Mesenchymal stem cell (in vitro differentiated cells and primary cell): ENCODE data around the gene RB1.

ENCODE experiments used
- DNase-seq: peaks from one replicate; pipeline ENCODE4 v3.0.0-alpha.2; 2013
- H2AFZ ChIP-seq: one replicate; pipeline ENCODE4 v1.6.1; 2013; ENCODE audit warnings: low read depth, mild to moderate bottlenecking, control low read depth, inconsistent platforms, low read length, moderate library complexity
- H2AK5ac ChIP-seq: 2 replicates; pipeline ENCODE4 v1.6.1; 2013; ENCODE audit warnings: low read length, moderate library complexity, mild to moderate bottlenecking, inconsistent platforms; ENCODE audit not compliant: severe bottlenecking
- H2BK120ac ChIP-seq: one replicate; pipeline ENCODE4 v1.6.1; 2013; ENCODE audit warnings: low read depth, mild to moderate bottlenecking, inconsistent platforms, low read length, moderate library complexity
- H2BK12ac ChIP-seq, 2 experiments: one replicate each; pipeline ENCODE4 v1.6.1; 2013; ENCODE audit warnings: inconsistent platforms in 2 of 2, low read length in 2 of 2, mild to moderate bottlenecking in 2 of 2, moderate library complexity in 2 of 2, control low read depth in 1 of 2
- H2BK15ac ChIP-seq: one replicate; pipeline ENCODE4 v1.6.1; 2013; ENCODE audit warnings: mild to moderate bottlenecking, low read depth, inconsistent platforms; ENCODE audit not compliant: poor library complexity, severe bottlenecking
- H2BK5ac ChIP-seq: 2 replicates; pipeline ENCODE4 v1.6.1; 2013; ENCODE audit warnings: low read depth, mild to moderate bottlenecking, low read length, control low read depth, inconsistent platforms; ENCODE audit not compliant: poor library complexity, severe bottlenecking
- H3K14ac ChIP-seq, 2 experiments: one replicate each; pipeline ENCODE4 v1.6.1; 2013; ENCODE audit warnings: inconsistent platforms in 2 of 2, low read length in 2 of 2, control low read depth in 1 of 2, mild to moderate bottlenecking in 1 of 2, moderate library complexity in 1 of 2
- H3K18ac ChIP-seq, 2 experiments: one replicate each; pipeline ENCODE4 v1.6.1; 2013; ENCODE audit warnings: inconsistent platforms in 2 of 2, low read length in 2 of 2, control low read depth in 1 of 2, low read depth in 1 of 2, mild to moderate bottlenecking in 1 of 2
- H3K23ac ChIP-seq, 2 experiments: one replicate each; pipeline ENCODE4 v1.6.1; 2013; ENCODE audit warnings: inconsistent platforms in 2 of 2, low read length in 2 of 2, mild to moderate bottlenecking in 2 of 2, moderate library complexity in 2 of 2, control low read depth in 1 of 2
- H3K27ac ChIP-seq: 2 replicates; pipeline ENCODE4 v1.5.1; 2013; ENCODE audit warnings: mild to moderate bottlenecking, moderate library complexity, low read length, control low read depth, inconsistent platforms; ENCODE audit not compliant: poor library complexity, severe bottlenecking
- H3K27me3 ChIP-seq, 2 experiments: 2 replicates each; pipeline versions ENCODE4 v1.6.1 to v1.7.0; 2013; ENCODE audit warnings: low read length in 2 of 2, mild to moderate bottlenecking in 2 of 2, moderate library complexity in 2 of 2, control low read depth in 1 of 2, inconsistent platforms in 1 of 2; ENCODE audit not compliant: control insufficient read depth in 1 of 2, insufficient read depth in 1 of 2
- H3K36me3 ChIP-seq, 2 experiments: 2 replicates each; pipeline versions ENCODE4 v1.6.1 to v1.7.0; 2013; ENCODE audit warnings: low read length in 2 of 2, control low read depth in 1 of 2, inconsistent platforms in 1 of 2, low read depth in 1 of 2, mild to moderate bottlenecking in 1 of 2; ENCODE audit not compliant: insufficient read depth in 2 of 2, control insufficient read depth in 1 of 2
- H3K4ac ChIP-seq, 2 experiments: one replicate each; pipeline ENCODE4 v1.6.1; 2013; ENCODE audit warnings: inconsistent platforms in 2 of 2, low read length in 2 of 2, mild to moderate bottlenecking in 2 of 2, moderate library complexity in 2 of 2, control low read depth in 1 of 2, low read depth in 1 of 2
- H3K4me1 ChIP-seq: 2 replicates; pipeline ENCODE4 v1.6.1; 2013; ENCODE audit warnings: low read depth, low read length, control low read depth; ENCODE audit not compliant: control insufficient read depth, insufficient read depth
- H3K4me2 ChIP-seq: 2 replicates; pipeline ENCODE4 v1.6.1; 2013; ENCODE audit warnings: low read length, mild to moderate bottlenecking, inconsistent platforms; ENCODE audit not compliant: poor library complexity, severe bottlenecking
- H3K4me3 ChIP-seq, 2 experiments: 2 replicates each; pipeline versions ENCODE4 v1.5.1 to v1.7.0; 2013; ENCODE audit warnings: low read length in 2 of 2, mild to moderate bottlenecking in 2 of 2, control low read depth in 1 of 2, low read depth in 1 of 2; ENCODE audit not compliant: insufficient read depth in 1 of 2
- H3K79me1 ChIP-seq: replicated peaks from 2 replicates; pipeline ENCODE4 v1.6.1; 2013; ENCODE audit warnings: mild to moderate bottlenecking, control low read depth, low read length, inconsistent platforms; ENCODE audit not compliant: poor library complexity, severe bottlenecking
- H3K9ac ChIP-seq: 2 replicates; pipeline ENCODE4 v1.7.0; 2013; ENCODE audit warnings: mild to moderate bottlenecking, low read length, moderate library complexity
- H3K9me3 ChIP-seq: 2 replicates; pipeline ENCODE4 v1.7.0; 2013; ENCODE audit warnings: mild to moderate bottlenecking, low read length; ENCODE audit not compliant: control insufficient read depth
- H4K8ac ChIP-seq: one replicate; pipeline ENCODE4 v1.6.1; 2013; ENCODE audit warnings: inconsistent platforms, mild to moderate bottlenecking, low read length, moderate library complexity
- H4K91ac ChIP-seq: one replicate; pipeline ENCODE4 v1.6.1; 2013; ENCODE audit warnings: mild to moderate bottlenecking, low read length, inconsistent platforms
- WGBS: methylation state at CpG from one replicate; pipeline ENCODE4 v1.1.7; 2013; ENCODE audit warnings: mixed read lengths; 5-methylcytosine and 5-hydroxymethylcytosine counted together

Gene RB1

GRCh38 chr13:48506092-48506701 is 202.6 kb downstream of the RB1 start:
- Histone ChIP-seq H3K9ac (no peak overlapping the region), H3K27me3 (no peaks in the 10 kb centered on the region), H3K18ac (no peak overlapping the region), H3K4me3 (no peak overlapping the region), H2BK12ac (no peak overlapping the region), H3K4me1 (no peaks in the 10 kb centered on the region), H3K79me1 (no peaks in the 10 kb centered on the region), H2BK120ac (no peak overlapping the region), H3K27ac (no peak overlapping the region), H4K8ac (no peak overlapping the region), H3K36me3 (peaks cover 0 to 13% of the 10 kb centered on the region in 2 experiments), H3K4me2 (no peak overlapping the region), H2BK5ac (no peak overlapping the region), H3K9me3 (no peaks in the 10 kb centered on the region), H2AK5ac (no peak overlapping the region), H2AFZ (no peak overlapping the region), H3K23ac (peak overlapping the region in 1 of 2 experiments; percentile 54), H4K91ac (no peak overlapping the region), H2BK15ac (no peak overlapping the region), H3K4ac (no peak overlapping the region), H3K14ac (no peak overlapping the region)
- 98% methylated on average over 14 of the region's 14 CpGs for WGBS
- no peak for DNase-seq

GRCh38 chr13:48507021-48507420 is 203.5 kb downstream of the RB1 start:
- H3K79me1 ChIP-seq = no peaks in the 10 kb centered on the region
- H3K9ac ChIP-seq = no peak overlapping the region
- no peaks in the 10 kb centered on the region for H3K4me1 ChIP-seq
- H3K4ac ChIP-seq = no peak overlapping the region
- no peak overlapping the region for H2BK120ac ChIP-seq
- WGBS = 96% methylated on average over 10 of the region's 10 CpGs
- no peak overlapping the region for H3K4me2 ChIP-seq
- H2AFZ ChIP-seq = no peak overlapping the region
- no peak overlapping the region for H2BK5ac ChIP-seq
- no peak overlapping the region for H3K4me3 ChIP-seq
- DNase-seq = no peak
- H4K8ac ChIP-seq = no peak overlapping the region
- H3K27me3 ChIP-seq = no peaks in the 10 kb centered on the region
- no peak overlapping the region for H2BK15ac ChIP-seq
- H3K36me3 ChIP-seq = peaks cover 5 to 16% of the 10 kb centered on the region in 2 experiments
- no peak overlapping the region for H3K27ac ChIP-seq
- H2AK5ac ChIP-seq = no peak overlapping the region
- H3K9me3 ChIP-seq = no peaks in the 10 kb centered on the region
- H4K91ac ChIP-seq = no peak overlapping the region
- no peak overlapping the region for H3K14ac ChIP-seq
- no peak overlapping the region for H2BK12ac ChIP-seq
- no peak overlapping the region for H3K18ac ChIP-seq
- H3K23ac ChIP-seq = no peak overlapping the region

- no peak overlapping the region for H3K9ac ChIP-seq
- H2BK12ac ChIP-seq = no peak overlapping the region
- no peak overlapping the region for H4K8ac ChIP-seq
- no peak overlapping the region for H2BK5ac ChIP-seq
- no peaks in the 10 kb centered on the region for H3K9me3 ChIP-seq
- H4K91ac ChIP-seq = no peak overlapping the region
- no peak for DNase-seq
- H2AK5ac ChIP-seq = no peak overlapping the region
- H3K36me3 ChIP-seq = peaks cover 6 to 14% of the 10 kb centered on the region in 2 experiments
- 91% methylated on average over 6 of the region's 6 CpGs for WGBS
- no peak overlapping the region for H2BK15ac ChIP-seq
- H3K27ac ChIP-seq = no peak overlapping the region
- H3K4me1 ChIP-seq = no peaks in the 10 kb centered on the region
- no peak overlapping the region for H3K4me3 ChIP-seq
- no peak overlapping the region for H3K14ac ChIP-seq
- H2AFZ ChIP-seq = no peak overlapping the region
- no peak overlapping the region for H3K23ac ChIP-seq
- H2BK120ac ChIP-seq = no peak overlapping the region
- H3K79me1 ChIP-seq = no peaks in the 10 kb centered on the region
- no peaks in the 10 kb centered on the region for H3K27me3 ChIP-seq
- no peak overlapping the region for H3K18ac ChIP-seq
- no peak overlapping the region for H3K4ac ChIP-seq
- no peak overlapping the region for H3K4me2 ChIP-seq
Measured at GRCh38 chr13:48508011-48508410, 204.5 kb downstream of the RB1 start.

DNA sequence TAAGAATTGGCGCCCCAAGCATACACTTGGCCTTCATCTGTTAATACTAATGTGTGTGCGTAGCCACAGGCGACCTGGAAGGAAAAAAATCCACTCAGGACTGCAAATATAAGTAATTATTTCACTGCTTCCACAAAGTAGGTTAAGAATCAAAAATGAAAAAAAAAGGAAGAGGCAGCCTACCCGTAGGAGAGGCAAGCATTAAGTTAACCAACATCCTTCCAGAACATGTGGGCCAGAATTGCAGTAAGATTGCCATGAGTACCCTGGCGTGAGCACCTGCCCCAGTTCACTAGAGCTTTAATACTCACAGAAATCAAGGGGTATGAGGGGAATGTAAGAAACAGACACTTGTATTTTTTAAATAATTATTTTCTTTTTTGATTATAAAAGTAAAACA is 207.1 kb downstream of the RB1 start:
- Histone ChIP-seq H2BK12ac (no peak overlapping the region), H3K36me3 (peaks cover 6 to 14% of the 10 kb centered on the region in 2 experiments), H2BK5ac (no peak overlapping the region), H3K18ac (no peak overlapping the region), H2AFZ (no peak overlapping the region), H4K8ac (no peak overlapping the region), H3K14ac (no peak overlapping the region), H3K4ac (no peak overlapping the region), H3K4me3 (no peak overlapping the region), H3K9me3 (no peaks in the 10 kb centered on the region), H2BK120ac (no peak overlapping the region), H3K23ac (no peak overlapping the region), H3K9ac (no peak overlapping the region), H3K4me2 (no peak overlapping the region), H2AK5ac (no peak overlapping the region), H2BK15ac (no peak overlapping the region), H3K4me1 (no peaks in the 10 kb centered on the region), H3K79me1 (no peaks in the 10 kb centered on the region), H4K91ac (no peak overlapping the region), H3K27me3 (no peaks in the 10 kb centered on the region), H3K27ac (no peak overlapping the region)
- no peak for DNase-seq
- 92% methylated on average over 3 of the region's 5 CpGs for WGBS
